NCI-H2196 treated with DMSO at 0.1 percent for 48 hours (cell line): ENCODE results near the gene ARFIP1.

Experiments
- DNase-seq: peaks from one replicate; lab custom pipeline; 2025; ENCODE audit not compliant: unreplicated experiment; lab: John Stamatoyannopoulos, UW

ARFIP1 gene

DNA sequence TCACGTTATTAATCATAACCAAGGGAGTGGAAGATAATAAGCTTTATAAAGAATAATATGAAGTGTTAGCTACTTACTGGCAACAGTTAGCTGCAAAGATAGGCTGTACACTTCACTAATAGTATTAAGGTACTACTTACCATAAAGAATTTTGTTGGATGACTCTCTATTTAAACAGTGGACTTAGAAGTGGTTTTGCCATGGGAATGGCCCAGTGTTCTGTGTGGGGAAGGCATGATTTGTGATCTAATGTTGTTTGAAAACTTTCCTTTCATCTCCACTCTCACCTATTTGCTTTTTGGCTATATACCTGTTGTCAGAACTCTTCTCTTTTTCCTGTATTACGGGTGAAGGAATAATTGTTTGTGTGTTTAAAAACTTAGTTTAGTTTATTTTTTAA is 179.3 kb downstream of the ARFIP1 start:
- DNase-seq, result no peak

DNA sequence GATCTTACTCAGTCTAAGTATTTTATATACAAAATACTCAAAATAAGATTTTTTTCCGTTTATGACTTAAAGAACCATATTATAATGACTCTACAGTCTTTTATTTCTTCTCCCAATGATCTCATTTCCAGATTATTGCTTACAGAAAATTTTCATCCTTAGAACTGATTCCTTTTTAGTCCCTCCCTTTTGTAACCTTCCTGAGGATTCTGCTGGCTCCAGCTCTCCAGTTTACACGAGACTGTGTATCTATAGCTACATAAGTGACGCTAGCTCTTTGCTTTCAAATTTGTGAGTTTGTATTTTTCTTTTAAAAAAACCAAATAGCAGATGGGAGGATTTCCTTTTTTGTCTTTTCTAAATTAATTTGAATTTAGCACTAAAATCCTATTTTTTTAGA is 180.3 kb downstream of the ARFIP1 start:
- no peak for DNase-seq

DNA sequence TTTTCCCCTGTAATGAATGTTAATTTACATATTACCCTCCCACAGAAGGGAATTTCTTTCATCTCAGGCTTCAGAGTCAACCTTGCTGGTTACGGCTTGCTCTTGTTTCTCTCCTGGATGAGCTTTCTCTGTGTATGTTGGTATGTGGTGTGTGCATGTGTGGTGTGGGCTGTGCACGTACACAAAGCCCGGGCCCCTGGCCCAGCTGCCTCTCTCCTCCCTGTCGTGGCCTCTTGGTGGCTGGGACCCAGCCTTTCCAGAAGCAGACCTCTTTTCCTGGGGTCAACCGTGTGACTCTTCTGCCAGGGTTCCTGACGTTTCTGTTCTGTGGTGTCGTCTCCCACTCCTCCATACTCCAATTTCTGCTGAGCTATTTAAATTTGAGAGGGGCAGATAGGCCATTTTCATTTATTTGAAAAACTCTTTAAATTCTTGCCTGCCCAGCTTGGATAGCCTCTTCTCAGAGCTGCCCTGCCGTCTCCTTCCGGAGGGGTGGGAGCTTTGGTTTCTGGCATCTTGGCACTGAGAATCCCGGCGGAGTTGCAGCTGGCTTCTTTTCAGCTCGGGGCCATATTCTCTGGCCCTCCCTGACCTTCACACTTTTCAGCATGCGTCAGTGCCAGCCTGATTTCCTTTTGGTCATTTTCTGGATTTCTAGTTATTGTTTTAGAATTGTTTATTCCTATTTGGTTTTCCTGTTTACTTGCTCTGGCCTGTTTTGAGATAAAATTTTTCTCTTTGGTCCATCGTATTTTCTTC is 181.4 kb downstream of the ARFIP1 start:
- no peak for DNase-seq

DNA sequence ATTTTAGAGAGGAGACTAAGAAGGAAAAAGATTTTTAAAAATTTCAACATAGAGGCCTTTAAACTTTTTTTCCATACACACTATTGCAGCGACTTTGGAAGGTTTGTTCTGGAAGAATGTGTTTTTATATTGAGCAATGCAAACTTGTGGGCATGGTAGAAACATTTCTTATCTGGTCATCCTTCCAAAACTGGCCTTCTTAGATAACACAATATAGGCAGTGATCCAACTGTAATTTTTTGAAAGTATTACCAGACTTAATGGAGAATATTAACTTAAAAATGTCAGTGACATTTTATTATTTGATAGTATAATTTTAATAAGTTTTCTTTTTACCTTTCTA is 182.0 kb downstream of the ARFIP1 start:
- DNase-seq, result no peak
